Ectodermal cell (in vitro differentiated cells): ENCODE results near the gene LHPP.

Experiments used
- H3K27ac ChIP-seq: 2 replicates; pipeline ENCODE4 v1.7.0; 2013; ENCODE audit warnings: mild to moderate bottlenecking, low read depth, low read length; ENCODE audit not compliant: insufficient read depth, poor library complexity, severe bottlenecking
- H3K27me3 ChIP-seq: 2 replicates; pipeline ENCODE4 v1.7.0; 2013; ENCODE audit warnings: mild to moderate bottlenecking, low read length; ENCODE audit not compliant: insufficient read depth, control insufficient read depth, poor library complexity, severe bottlenecking
- H3K36me3 ChIP-seq: one replicate; pipeline ENCODE4 v1.7.0; 2013; ENCODE audit warnings: low read length; ENCODE audit not compliant: control insufficient read depth, insufficient read depth
- H3K4me1 ChIP-seq: one replicate; pipeline ENCODE4 v1.7.0; 2013; ENCODE audit warnings: low read length; ENCODE audit not compliant: control insufficient read depth, insufficient read depth
- H3K4me3 ChIP-seq: 2 replicates; pipeline ENCODE4 v1.7.0; 2013; ENCODE audit warnings: low read depth, low read length, control low read depth; ENCODE audit not compliant: insufficient read depth
- H3K9me3 ChIP-seq: 2 replicates; pipeline ENCODE4 v1.7.0; 2013; ENCODE audit warnings: mild to moderate bottlenecking, low read length, moderate library complexity; ENCODE audit not compliant: control insufficient read depth
- WGBS, 2 experiments: methylation state at CpG; one replicate each; pipeline ENCODE4 v1.1.7; 2013; ENCODE audit warnings: missing lambda C conversion rate in 2 of 2; 5-methylcytosine and 5-hydroxymethylcytosine counted together

LHPP gene

GRCh38 chr10:124458889-124459288 lies 2.7 kb upstream of the LHPP start:
- no peak overlapping the region for H3K27ac ChIP-seq
- no peaks in the 10 kb centered on the region for H3K4me1 ChIP-seq
- 24 to 37% methylated on average over 2 of the region's 2 CpGs for WGBS, 2 experiments
- no peaks in the 10 kb centered on the region for H3K9me3 ChIP-seq
- H3K36me3 ChIP-seq: no peaks in the 10 kb centered on the region
- no peak overlapping the region for H3K4me3 ChIP-seq
- H3K27me3 ChIP-seq: peaks cover 28% of the 10 kb centered on the region

- WGBS, 2 experiments: 71 to 76% methylated on average over 1 of the region's 1 CpG
- no peak overlapping the region for H3K4me3 ChIP-seq
- no peaks in the 10 kb centered on the region for H3K4me1 ChIP-seq
- H3K27ac ChIP-seq: no peak overlapping the region
- H3K9me3 ChIP-seq: no peaks in the 10 kb centered on the region
- peaks cover 23% of the 10 kb centered on the region for H3K27me3 ChIP-seq
- no peaks in the 10 kb centered on the region for H3K36me3 ChIP-seq
Observed at GRCh38 chr10:124459395-124459794, 2.2 kb upstream of the LHPP start.

- H3K27ac ChIP-seq: no peak overlapping the region
- no peaks in the 10 kb centered on the region for H3K36me3 ChIP-seq
- H3K9me3 ChIP-seq: no peaks in the 10 kb centered on the region
- H3K27me3 ChIP-seq: peaks cover 16% of the 10 kb centered on the region
- 73 to 95% methylated on average over 4 to 5 of the region's 5 CpGs for WGBS, 2 experiments
- H3K4me1 ChIP-seq: no peaks in the 10 kb centered on the region
- no peak overlapping the region for H3K4me3 ChIP-seq
Observed at GRCh38 chr10:124460144-124460543, 1.5 kb upstream of the LHPP start.

GRCh38 chr10:124462348-124462695 lies 699 bp downstream of the LHPP start:
- H3K4me1 ChIP-seq: no peaks in the 10 kb centered on the region
- no peak overlapping the region for H3K27ac ChIP-seq
- no peaks in the 10 kb centered on the region for H3K36me3 ChIP-seq
- WGBS, 2 experiments: 85 to 86% methylated on average over 8 of the region's 8 CpGs
- H3K27me3 ChIP-seq: no peaks in the 10 kb centered on the region
- H3K9me3 ChIP-seq: no peaks in the 10 kb centered on the region
- H3K4me3 ChIP-seq: peak overlapping the region; percentile 64

- 80 to 84% methylated on average over 9 of the region's 9 CpGs for WGBS, 2 experiments
- Histone ChIP-seq H3K4me3 (no peak overlapping the region), H3K27ac (no peak overlapping the region), H3K9me3 (no peaks in the 10 kb centered on the region), H3K4me1 (no peaks in the 10 kb centered on the region), H3K27me3 (peaks cover 12% of the 10 kb centered on the region), H3K36me3 (no peaks in the 10 kb centered on the region)
Observed at GRCh38 chr10:124464028-124464965, 2.7 kb downstream of the LHPP start.

- Histone ChIP-seq H3K9me3 (no peaks in the 10 kb centered on the region), H3K36me3 (no peaks in the 10 kb centered on the region), H3K27me3 (peaks cover 12% of the 10 kb centered on the region), H3K4me3 (no peak overlapping the region), H3K27ac (no peak overlapping the region), H3K4me1 (peaks cover 6% of the 10 kb centered on the region)
- 82 to 84% methylated on average over 17 of the region's 17 CpGs for WGBS, 2 experiments
Observed at GRCh38 chr10:124465003-124465776, 3.6 kb downstream of the LHPP start.

GRCh38 chr10:124465777-124466488 lies 4.3 kb downstream of the LHPP start:
- 54 to 56% methylated on average over 9 of the region's 9 CpGs for WGBS, 2 experiments
- H3K27me3 ChIP-seq: peaks cover 12% of the 10 kb centered on the region
- no peaks in the 10 kb centered on the region for H3K36me3 ChIP-seq

GRCh38 chr10:124467165-124467564 lies 5.5 kb downstream of the LHPP start:
- Histone ChIP-seq H3K27ac (no peak overlapping the region), H3K4me3 (no peak overlapping the region), H3K9me3 (no peaks in the 10 kb centered on the region), H3K27me3 (peaks cover 12% of the 10 kb centered on the region), H3K36me3 (no peaks in the 10 kb centered on the region), H3K4me1 (peaks cover 13% of the 10 kb centered on the region)
- 91% methylated on average over 4 of the region's 4 CpGs for WGBS, 2 experiments

More at GRCh38 chr10:124465777-124466488, 4.3 kb downstream of the LHPP start:
- no peak overlapping the region for H3K4me3 ChIP-seq
- peaks cover 11% of the 10 kb centered on the region for H3K4me1 ChIP-seq
- H3K9me3 ChIP-seq: no peaks in the 10 kb centered on the region
- no peak overlapping the region for H3K27ac ChIP-seq

- H3K27ac ChIP-seq: no peak overlapping the region
- H3K36me3 ChIP-seq: no peaks in the 10 kb centered on the region
- 88% methylated on average over 13 of the region's 13 CpGs for WGBS, 2 experiments
- H3K27me3 ChIP-seq: peaks cover 12% of the 10 kb centered on the region
- H3K9me3 ChIP-seq: no peaks in the 10 kb centered on the region
- H3K4me1 ChIP-seq: peaks cover 13% of the 10 kb centered on the region
- H3K4me3 ChIP-seq: no peak overlapping the region
Observed at GRCh38 chr10:124468624-124469023, 7.0 kb downstream of the LHPP start.
